HEK293T (cell line): ENCODE results near the gene TLE4.

Experiments used
- ARNT ChIP-seq: fragments of 450-650 bp; IDR thresholded peaks from 2 replicates; pipeline ENCODE4 v1.6.1; 2017; ENCODE audit warnings: mild to moderate bottlenecking
- BHLHE40 ChIP-seq: fragments of 450-650 bp; IDR thresholded peaks from 2 replicates; pipeline ENCODE4 v1.6.1; 2016; ENCODE audit warnings: mild to moderate bottlenecking, moderate library complexity, borderline replicate concordance
- ELF4 ChIP-seq: fragments of 450-650 bp; IDR thresholded peaks from 2 replicates; pipeline ENCODE4 v1.6.1; 2017; ENCODE audit warnings: antibody characterized with exemption
- FOXA1 ChIP-seq: fragments of 450-650 bp; IDR thresholded peaks from 2 replicates; pipeline ENCODE4 v1.6.1; 2016; ENCODE audit warnings: mild to moderate bottlenecking
- FOXK2 ChIP-seq: fragments of 450-650 bp; IDR thresholded peaks from 2 replicates; pipeline ENCODE4 v1.6.1; 2016; ENCODE audit warnings: mild to moderate bottlenecking
- FOXM1 ChIP-seq: fragments of 450-650 bp; IDR thresholded peaks from 2 replicates; pipeline ENCODE4 v1.6.1; 2017; ENCODE audit warnings: mild to moderate bottlenecking, borderline replicate concordance
- HDGF ChIP-seq: fragments of 450-650 bp; IDR thresholded peaks from 2 replicates; pipeline ENCODE4 v1.6.1; 2017; ENCODE audit warnings: antibody characterized with exemption, borderline replicate concordance
- LEF1 ChIP-seq: fragments of 450-650 bp; IDR thresholded peaks from 2 replicates; pipeline ENCODE4 v1.6.1; 2017; ENCODE audit warnings: mild to moderate bottlenecking, borderline replicate concordance
- PKNOX1 ChIP-seq: fragments of 450-650 bp; IDR thresholded peaks from 2 replicates; pipeline ENCODE4 v1.6.1; 2016
- SP1 ChIP-seq: fragments of 450-650 bp; IDR thresholded peaks from 2 replicates; pipeline ENCODE4 v1.6.1; 2017
- SUZ12 ChIP-seq: fragments of 450-650 bp; IDR thresholded peaks from 2 replicates; pipeline ENCODE4 v1.6.1; 2016; ENCODE audit warnings: mild to moderate bottlenecking
- TARDBP ChIP-seq: fragments of 450-650 bp; IDR thresholded peaks from 2 replicates; pipeline ENCODE4 v1.6.1; 2016
- ZNF384 ChIP-seq: fragments of 450-650 bp; IDR thresholded peaks from 2 replicates; pipeline ENCODE4 v1.6.1; 2016

- TF ChIP-seq BHLHE40 = no peak
- TF ChIP-seq SP1 = no peak
- TF ChIP-seq HDGF = no peak
- no peak for TF ChIP-seq LEF1
- no peak for TF ChIP-seq FOXM1
- TF ChIP-seq SUZ12 = no peak
- TF ChIP-seq ELF4 = no peak
- TF ChIP-seq TARDBP = no peak
- TF ChIP-seq FOXK2 = no peak
- TF ChIP-seq FOXA1 = no peak
- no peak for TF ChIP-seq PKNOX1
- no peak for TF ChIP-seq ARNT
- no peak for TF ChIP-seq ZNF384
Observed at GRCh38 chr9:79671558-79671957, 99.8 kb downstream of the TLE4 start.
